AG04450 (cell line): ENCODE data around the gene CCDC91. TPM values are rescaled to one million over a fixed set of nuclear protein-coding genes. Genes with fewer than 3 reads are reported as not detected.

Experiments
- CTCF ChIA-PET: fragments of 300-600, 350-600 bp; formaldehyde crosslinking; extraction: SDS; loops from one replicate; lab custom pipeline; 2022; ENCODE audit warnings: antibody characterized with exemption, inconsistent platforms; lab: Charles Lee
- POLR2A ChIA-PET: fragments of 350-600 bp; formaldehyde crosslinking; extraction: SDS; loops from one replicate; lab custom pipeline; 2021; ENCODE audit warnings: antibody characterized with exemption, inconsistent platforms; lab: Yijun Ruan, JAX
- DNase-seq: peaks from one replicate; pipeline ENCODE4 v3.0.0-alpha.2; 2011; ENCODE audit warnings: low read depth, low spot score
- H3K27ac ChIP-seq: one replicate; pipeline ENCODE4 v1.5.1; 2012; ENCODE audit warnings: low read depth, low read length, control low read depth
- H3K27me3 ChIP-seq: one replicate; pipeline ENCODE4 v1.6.0; 2012; ENCODE audit warnings: low read length; ENCODE audit not compliant: control insufficient read depth, insufficient read depth
- H3K4me3 ChIP-seq: 2 replicates; pipeline ENCODE4 v1.5.1; 2011; ENCODE audit warnings: mild to moderate bottlenecking, low read depth, low read length, control low read depth
- H3K9me3 ChIP-seq: 2 replicates; pipeline ENCODE4 v1.5.1; 2012; ENCODE audit warnings: low read length; ENCODE audit not compliant: control insufficient read depth, insufficient read depth
- CTCF ChIP-seq: IDR thresholded peaks from 2 replicates; pipeline ENCODE4 v1.5.1; 2011; ENCODE audit warnings: low read depth, low read length, control low read depth, inconsistent platforms
- polyA plus RNA-seq: library from polyadenylated mRNA; depleted of rRNA; stranded (reverse); fragments of >200 nt; gene quantifications from 2 replicates; pipeline ENCODE4 v1.2.3, GENCODE V29; 2011

CCDC91 gene
- polyA plus RNA-seq, 1 experiment = 21.0 TPM

DNA sequence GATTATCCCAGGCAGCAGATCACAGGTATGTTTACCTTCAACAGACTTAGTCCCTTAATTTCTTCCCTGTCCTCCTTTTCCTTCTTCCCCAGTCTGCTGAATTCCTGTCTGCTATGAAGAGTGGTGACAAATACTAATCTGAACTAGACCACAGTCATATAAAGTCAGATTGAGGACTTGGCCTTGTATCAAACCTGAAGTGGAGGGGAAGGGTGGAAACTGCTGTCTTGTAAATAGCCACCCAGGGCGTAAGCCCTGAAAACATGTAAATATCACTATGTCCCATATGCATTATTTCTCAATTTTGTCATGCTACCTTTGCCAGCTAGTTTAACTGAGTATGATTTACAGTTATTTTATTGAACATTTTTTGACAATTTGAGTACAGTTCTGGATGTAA is 368.0 kb downstream of the CCDC91 start:
- no peak for DNase-seq
- H3K4me3 ChIP-seq = no peak overlapping the region
- no peaks in the 10 kb centered on the region for H3K9me3 ChIP-seq
- no peaks in the 10 kb centered on the region for H3K27me3 ChIP-seq
- no peak overlapping the region for H3K27ac ChIP-seq
- POLR2A ChIA-PET = no interaction called here
- CTCF ChIA-PET = no interaction called here
- TF ChIP-seq CTCF = no peak

DNA sequence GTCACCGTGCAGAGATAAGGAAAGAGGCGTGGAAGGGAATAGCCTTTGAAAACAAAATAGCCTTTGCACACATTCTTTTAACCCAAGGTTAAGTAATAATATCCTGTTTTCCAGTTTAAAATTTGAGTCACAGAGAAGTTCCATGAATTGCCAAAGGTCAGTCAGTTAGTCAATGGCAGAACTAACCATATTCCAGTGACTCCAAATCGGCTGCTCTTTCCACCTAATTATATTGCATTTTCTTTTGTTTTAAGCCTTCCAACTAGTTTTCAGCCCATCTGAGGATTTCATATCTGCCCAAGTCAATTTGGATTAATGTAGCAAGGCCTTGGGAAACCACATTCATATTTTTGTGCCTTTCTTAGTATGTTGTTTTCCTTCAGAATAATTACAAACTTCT is 373.0 kb downstream of the CCDC91 start:
- CTCF ChIA-PET = no interaction called here
- Histone ChIP-seq H3K27ac (no peak overlapping the region), H3K4me3 (no peak overlapping the region), H3K27me3 (no peaks in the 10 kb centered on the region), H3K9me3 (peaks cover 3% of the 10 kb centered on the region; the same call in 1 of the 2 replicates)
- POLR2A ChIA-PET = no interaction called here
- DNase-seq = no peak
- no peak for TF ChIP-seq CTCF

DNA sequence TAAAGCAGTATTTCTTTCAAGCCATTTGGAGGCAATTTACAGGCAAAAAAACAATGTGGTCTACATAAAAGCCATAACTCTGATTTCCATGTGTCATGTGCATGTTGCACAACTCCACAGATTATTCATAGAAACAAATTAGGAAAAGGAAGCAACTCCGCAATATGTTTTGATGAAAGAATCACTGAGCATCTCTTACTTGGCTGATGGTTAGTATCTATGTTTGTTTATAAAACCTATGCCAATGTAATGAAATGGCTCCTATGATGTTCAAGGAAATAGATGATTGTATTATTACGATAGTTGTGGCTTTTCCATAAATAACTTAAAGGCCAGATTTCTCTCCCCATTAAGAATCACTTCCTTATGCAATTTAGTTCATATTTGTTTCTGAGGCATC is 373.7 kb downstream of the CCDC91 start:
- POLR2A ChIA-PET = interaction anchor here (0.6 to 0.9 kb wide), 2 partner anchors 29 to 627 kb away, joined by 3 to 8 read pairs; no protein-coding TSS in a partner anchor
- peak overlapping the region; percentile 59 for H3K27ac ChIP-seq
- peak; percentile 64 for DNase-seq
- TF ChIP-seq CTCF = no peak
- no peak overlapping the region for H3K4me3 ChIP-seq
- CTCF ChIA-PET = no interaction called here
- H3K27me3 ChIP-seq = no peaks in the 10 kb centered on the region
- H3K9me3 ChIP-seq = peaks cover 3% of the 10 kb centered on the region; the same call in 1 of the 2 replicates

- no peak for TF ChIP-seq CTCF
- ChIA-PET POLR2A (interaction anchor here (0.7 kb wide), 1 partner anchor 669 kb away, joined by 3 read pairs; no protein-coding TSS in a partner anchor), CTCF (no interaction called here)
- H3K27ac ChIP-seq = no peak overlapping the region
- peaks cover 3% of the 10 kb centered on the region; the same call in 1 of the 2 replicates for H3K9me3 ChIP-seq
- H3K27me3 ChIP-seq = no peaks in the 10 kb centered on the region
- peak; percentile 73 for DNase-seq
- no peak overlapping the region for H3K4me3 ChIP-seq
Observed at GRCh38 chr12:28568118-28568517, 377.9 kb downstream of the CCDC91 start.

- no peak overlapping the region for H3K4me3 ChIP-seq
- POLR2A ChIA-PET = interaction anchor here (0.7 kb wide), 1 partner anchor 669 kb away, joined by 3 read pairs; no protein-coding TSS in a partner anchor
- no peak for DNase-seq
- CTCF ChIA-PET = no interaction called here
- H3K27ac ChIP-seq = no peak overlapping the region
- no peak for TF ChIP-seq CTCF
- H3K9me3 ChIP-seq = peaks cover 3% of the 10 kb centered on the region; the same call in 1 of the 2 replicates
- H3K27me3 ChIP-seq = no peaks in the 10 kb centered on the region
Observed at GRCh38 chr12:28568704-28569103, 378.4 kb downstream of the CCDC91 start.
